K562 (cell line): ENCODE data around the gene ITPR2. TPM values are rescaled to one million over a fixed set of nuclear protein-coding genes. Genes with fewer than 3 reads are reported as not detected.

Experiments used
- DMBX1 ChIP-seq: fragments of 250-450 bp; sonication (Bioruptor Pico); IDR thresholded peaks from 2 replicates; pipeline ENCODE4 v1.8.0; 2022; ENCODE audit warnings: inconsistent platforms, mild to moderate bottlenecking, moderate library complexity, borderline replicate concordance
- HDAC8 ChIP-seq: fragments of 450-650 bp; IDR thresholded peaks from 2 replicates; pipeline ENCODE4 v1.6.1; 2016; ENCODE audit warnings: mild to moderate bottlenecking, missing genetic modification characterization, moderate library complexity, missing compliant biosample characterization
- NR3C1 ChIP-seq: sonication (generic); formaldehyde crosslinking; IDR thresholded peaks from 2 replicates; pipeline ENCODE4 v1.8.1; 2022; ENCODE audit warnings: missing genetic modification reagents
- NRF1 ChIP-seq, 2 experiments: fragments of 450-650 bp; IDR thresholded peaks in 1 of 2; conservative IDR thresholded peaks in 1 of 2; 2 replicates each; pipeline ENCODE4 v1.6.1; 2014; ENCODE audit warnings: mild to moderate bottlenecking in 2 of 2
- TCF7L2 ChIP-seq: fragments of 150-350 bp; IDR thresholded peaks from 2 replicates; pipeline ENCODE4 v1.6.1; 2016; ENCODE audit warnings: low read depth, mild to moderate bottlenecking, low read length, moderate library complexity
- U2AF1 ChIP-seq: fragments of 200-400 bp; formaldehyde crosslinking; optimal IDR thresholded peaks from 2 replicates; pipeline ENCODE3; 2017; ENCODE audit warnings: mild to moderate bottlenecking, low read depth, low read length, moderate library complexity
- ZNF57 ChIP-seq: fragments of 450-650 bp; formaldehyde crosslinking; IDR thresholded peaks from 2 replicates; pipeline ENCODE4 v1.4.0; 2020; ENCODE audit warnings: mild to moderate bottlenecking, moderate library complexity
- ZNF79 ChIP-seq: fragments of 250-450 bp; sonication (Bioruptor Pico); IDR thresholded peaks from 2 replicates; pipeline ENCODE4 v1.4.0; 2020; ENCODE audit warnings: low read depth, mild to moderate bottlenecking, moderate library complexity
- polyA plus RNA-seq, 8 experiments: library from polyadenylated mRNA; depleted of rRNA in 4 of 8; stranded (reverse) in 5 of 8; unstranded in 3 of 8; fragments of >200 nt; fragmentation: Nextera tagmentation in 2 of 8; fragmentation: Illumina TruSeq in 1 of 8; extraction: Ambion mirVana in 2 of 8; extraction: Trizol in 1 of 8; gene quantifications; 2 replicates each; pipeline versions ENCODE4 v1.2.1 to v1.2.3, GENCODE V29; 2011 to 2014; ENCODE audit warnings: inconsistent platforms in 1 of 8, missing spikeins in 1 of 8
- total RNA-seq, 7 experiments: library from RNA; depleted of rRNA in 6 of 7; stranded (reverse); fragments of >200 nt in 6 of 7; fragmentation: Illumina TruSeq in 2 of 7; extraction: Trizol in 2 of 7; gene quantifications; 2 replicates each; pipeline versions ENCODE4 v1.2.1 to v1.2.3, GENCODE V29; 2011 to 2021; ENCODE audit warnings: low replicate concordance in 1 of 7
- TF ChIP-seq, protein P1 (sequence below): fragments of 150-350 bp; IDR thresholded peaks from 2 replicates; pipeline ENCODE4 v1.6.1; 2014; ENCODE audit warnings: low read depth, mild to moderate bottlenecking, low read length, borderline replicate concordance
- TF ChIP-seq, protein P2 (sequence below): fragments of 250-450 bp; sonication (Bioruptor Pico); IDR thresholded peaks from 2 replicates; pipeline ENCODE4 v1.4.0; 2020
- TF ChIP-seq, protein P3 (sequence below): fragments of 200-800 bp; sonication (Bioruptor generic); IDR thresholded peaks from 2 replicates; pipeline ENCODE4 v1.6.1; 2017; ENCODE audit warnings: missing genetic modification characterization, missing compliant biosample characterization
- TF ChIP-seq, protein P4 (sequence below): fragments of 250-450 bp; sonication (Bioruptor Pico); IDR thresholded peaks from 2 replicates; pipeline ENCODE4 v1.4.0; 2020; ENCODE audit warnings: mild to moderate bottlenecking
- TF ChIP-seq, protein P5 (sequence below): fragments of 450-650 bp; IDR thresholded peaks from 2 replicates; pipeline ENCODE4 v1.6.1; 2014; ENCODE audit warnings: low read depth, mild to moderate bottlenecking, moderate library complexity, borderline replicate concordance

Gene ITPR2
- total and polyA plus RNA-seq, 9 of the 15 experiments (the other 6 are each of a cell fraction or from before 2014, with no cell fraction given) = 0.21 to 3.3 (median 0.95) TPM

DNA sequence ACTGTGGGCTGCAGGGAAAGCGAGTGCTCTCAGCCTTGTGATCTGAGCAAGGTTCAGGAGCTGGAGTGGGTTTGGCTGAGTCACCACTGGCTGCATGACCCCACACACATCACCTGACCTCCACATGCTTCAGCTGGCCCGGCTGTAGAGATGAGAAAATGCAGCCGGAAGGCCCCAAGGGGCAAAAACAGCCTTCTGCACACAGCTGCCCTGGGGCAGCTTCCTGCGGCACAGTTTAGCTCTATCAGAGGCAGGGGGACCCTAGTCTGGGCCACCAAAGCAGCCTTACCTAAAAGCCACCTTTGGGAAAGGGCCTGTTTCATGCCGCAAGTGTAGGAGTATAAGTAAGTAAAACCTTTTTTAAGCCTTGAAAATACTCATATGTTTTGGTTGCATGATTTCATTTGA, 514.3 kb downstream of the ITPR2 start (continued):
- TF ChIP-seq TCF7L2 (no peak), DMBX1 (peak; percentile 90), ZNF79 (no peak), ZNF57 (no peak), HDAC8 (tag) (0 out of 2 replicates have a peak, but pooled peaks have one; percentile 9), U2AF1 (no peak), NR3C1 (CRISPR knock-in tag) (no peak), NRF1 (conservative IDR thresholded peaks at IDR 0.05 in 1 of 2, IDR thresholded peaks at IDR 0.05 in 1 of 2) (0 out of 4 replicates have a peak, but pooled peaks of 1 of the 2 experiments have one; percentile 20)
- TF ChIP-seq, protein P1, sequence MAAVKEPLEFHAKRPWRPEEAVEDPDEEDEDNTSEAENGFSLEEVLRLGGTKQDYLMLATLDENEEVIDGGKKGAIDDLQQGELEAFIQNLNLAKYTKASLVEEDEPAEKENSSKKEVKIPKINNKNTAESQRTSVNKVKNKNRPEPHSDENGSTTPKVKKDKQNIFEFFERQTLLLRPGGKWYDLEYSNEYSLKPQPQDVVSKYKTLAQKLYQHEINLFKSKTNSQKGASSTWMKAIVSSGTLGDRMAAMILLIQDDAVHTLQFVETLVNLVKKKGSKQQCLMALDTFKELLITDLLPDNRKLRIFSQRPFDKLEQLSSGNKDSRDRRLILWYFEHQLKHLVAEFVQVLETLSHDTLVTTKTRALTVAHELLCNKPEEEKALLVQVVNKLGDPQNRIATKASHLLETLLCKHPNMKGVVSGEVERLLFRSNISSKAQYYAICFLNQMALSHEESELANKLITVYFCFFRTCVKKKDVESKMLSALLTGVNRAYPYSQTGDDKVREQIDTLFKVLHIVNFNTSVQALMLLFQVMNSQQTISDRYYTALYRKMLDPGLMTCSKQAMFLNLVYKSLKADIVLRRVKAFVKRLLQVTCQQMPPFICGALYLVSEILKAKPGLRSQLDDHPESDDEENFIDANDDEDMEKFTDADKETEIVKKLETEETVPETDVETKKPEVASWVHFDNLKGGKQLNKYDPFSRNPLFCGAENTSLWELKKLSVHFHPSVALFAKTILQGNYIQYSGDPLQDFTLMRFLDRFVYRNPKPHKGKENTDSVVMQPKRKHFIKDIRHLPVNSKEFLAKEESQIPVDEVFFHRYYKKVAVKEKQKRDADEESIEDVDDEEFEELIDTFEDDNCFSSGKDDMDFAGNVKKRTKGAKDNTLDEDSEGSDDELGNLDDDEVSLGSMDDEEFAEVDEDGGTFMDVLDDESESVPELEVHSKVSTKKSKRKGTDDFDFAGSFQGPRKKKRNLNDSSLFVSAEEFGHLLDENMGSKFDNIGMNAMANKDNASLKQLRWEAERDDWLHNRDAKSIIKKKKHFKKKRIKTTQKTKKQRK = no peak
- TF ChIP-seq, protein P2, sequence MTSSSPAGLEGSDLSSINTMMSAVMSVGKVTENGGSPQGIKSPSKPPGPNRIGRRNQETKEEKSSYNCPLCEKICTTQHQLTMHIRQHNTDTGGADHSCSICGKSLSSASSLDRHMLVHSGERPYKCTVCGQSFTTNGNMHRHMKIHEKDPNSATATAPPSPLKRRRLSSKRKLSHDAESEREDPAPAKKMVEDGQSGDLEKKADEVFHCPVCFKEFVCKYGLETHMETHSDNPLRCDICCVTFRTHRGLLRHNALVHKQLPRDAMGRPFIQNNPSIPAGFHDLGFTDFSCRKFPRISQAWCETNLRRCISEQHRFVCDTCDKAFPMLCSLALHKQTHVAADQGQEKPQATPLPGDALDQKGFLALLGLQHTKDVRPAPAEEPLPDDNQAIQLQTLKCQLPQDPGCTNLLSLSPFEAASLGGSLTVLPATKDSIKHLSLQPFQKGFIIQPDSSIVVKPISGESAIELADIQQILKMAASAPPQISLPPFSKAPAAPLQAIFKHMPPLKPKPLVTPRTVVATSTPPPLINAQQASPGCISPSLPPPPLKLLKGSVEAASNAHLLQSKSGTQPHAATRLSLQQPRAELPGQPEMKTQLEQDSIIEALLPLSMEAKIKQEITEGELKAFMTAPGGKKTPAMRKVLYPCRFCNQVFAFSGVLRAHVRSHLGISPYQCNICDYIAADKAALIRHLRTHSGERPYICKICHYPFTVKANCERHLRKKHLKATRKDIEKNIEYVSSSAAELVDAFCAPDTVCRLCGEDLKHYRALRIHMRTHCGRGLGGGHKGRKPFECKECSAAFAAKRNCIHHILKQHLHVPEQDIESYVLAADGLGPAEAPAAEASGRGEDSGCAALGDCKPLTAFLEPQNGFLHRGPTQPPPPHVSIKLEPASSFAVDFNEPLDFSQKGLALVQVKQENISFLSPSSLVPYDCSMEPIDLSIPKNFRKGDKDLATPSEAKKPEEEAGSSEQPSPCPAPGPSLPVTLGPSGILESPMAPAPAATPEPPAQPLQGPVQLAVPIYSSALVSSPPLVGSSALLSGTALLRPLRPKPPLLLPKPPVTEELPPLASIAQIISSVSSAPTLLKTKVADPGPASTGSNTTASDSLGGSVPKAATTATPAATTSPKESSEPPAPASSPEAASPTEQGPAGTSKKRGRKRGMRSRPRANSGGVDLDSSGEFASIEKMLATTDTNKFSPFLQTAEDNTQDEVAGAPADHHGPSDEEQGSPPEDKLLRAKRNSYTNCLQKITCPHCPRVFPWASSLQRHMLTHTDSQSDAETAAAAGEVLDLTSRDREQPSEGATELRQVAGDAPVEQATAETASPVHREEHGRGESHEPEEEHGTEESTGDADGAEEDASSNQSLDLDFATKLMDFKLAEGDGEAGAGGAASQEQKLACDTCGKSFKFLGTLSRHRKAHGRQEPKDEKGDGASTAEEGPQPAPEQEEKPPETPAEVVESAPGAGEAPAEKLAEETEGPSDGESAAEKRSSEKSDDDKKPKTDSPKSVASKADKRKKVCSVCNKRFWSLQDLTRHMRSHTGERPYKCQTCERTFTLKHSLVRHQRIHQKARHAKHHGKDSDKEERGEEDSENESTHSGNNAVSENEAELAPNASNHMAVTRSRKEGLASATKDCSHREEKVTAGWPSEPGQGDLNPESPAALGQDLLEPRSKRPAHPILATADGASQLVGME (CRISPR knock-in tag) = 0 out of 2 replicates have a peak, but pooled peaks have one; percentile 46
- TF ChIP-seq, protein P3, sequence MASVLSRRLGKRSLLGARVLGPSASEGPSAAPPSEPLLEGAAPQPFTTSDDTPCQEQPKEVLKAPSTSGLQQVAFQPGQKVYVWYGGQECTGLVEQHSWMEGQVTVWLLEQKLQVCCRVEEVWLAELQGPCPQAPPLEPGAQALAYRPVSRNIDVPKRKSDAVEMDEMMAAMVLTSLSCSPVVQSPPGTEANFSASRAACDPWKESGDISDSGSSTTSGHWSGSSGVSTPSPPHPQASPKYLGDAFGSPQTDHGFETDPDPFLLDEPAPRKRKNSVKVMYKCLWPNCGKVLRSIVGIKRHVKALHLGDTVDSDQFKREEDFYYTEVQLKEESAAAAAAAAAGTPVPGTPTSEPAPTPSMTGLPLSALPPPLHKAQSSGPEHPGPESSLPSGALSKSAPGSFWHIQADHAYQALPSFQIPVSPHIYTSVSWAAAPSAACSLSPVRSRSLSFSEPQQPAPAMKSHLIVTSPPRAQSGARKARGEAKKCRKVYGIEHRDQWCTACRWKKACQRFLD (CRISPR knock-in tag) = peak; percentile 62
- TF ChIP-seq, protein P4, sequence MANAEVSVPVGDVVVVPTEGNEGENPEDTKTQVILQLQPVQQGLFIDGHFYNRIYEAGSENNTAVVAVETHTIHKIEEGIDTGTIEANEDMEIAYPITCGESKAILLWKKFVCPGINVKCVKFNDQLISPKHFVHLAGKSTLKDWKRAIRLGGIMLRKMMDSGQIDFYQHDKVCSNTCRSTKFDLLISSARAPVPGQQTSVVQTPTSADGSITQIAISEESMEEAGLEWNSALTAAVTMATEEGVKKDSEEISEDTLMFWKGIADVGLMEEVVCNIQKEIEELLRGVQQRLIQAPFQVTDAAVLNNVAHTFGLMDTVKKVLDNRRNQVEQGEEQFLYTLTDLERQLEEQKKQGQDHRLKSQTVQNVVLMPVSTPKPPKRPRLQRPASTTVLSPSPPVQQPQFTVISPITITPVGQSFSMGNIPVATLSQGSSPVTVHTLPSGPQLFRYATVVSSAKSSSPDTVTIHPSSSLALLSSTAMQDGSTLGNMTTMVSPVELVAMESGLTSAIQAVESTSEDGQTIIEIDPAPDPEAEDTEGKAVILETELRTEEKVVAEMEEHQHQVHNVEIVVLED (CRISPR knock-in tag) = 0 out of 2 replicates have a peak, but pooled peaks have one; percentile 5
- TF ChIP-seq, protein P5, sequence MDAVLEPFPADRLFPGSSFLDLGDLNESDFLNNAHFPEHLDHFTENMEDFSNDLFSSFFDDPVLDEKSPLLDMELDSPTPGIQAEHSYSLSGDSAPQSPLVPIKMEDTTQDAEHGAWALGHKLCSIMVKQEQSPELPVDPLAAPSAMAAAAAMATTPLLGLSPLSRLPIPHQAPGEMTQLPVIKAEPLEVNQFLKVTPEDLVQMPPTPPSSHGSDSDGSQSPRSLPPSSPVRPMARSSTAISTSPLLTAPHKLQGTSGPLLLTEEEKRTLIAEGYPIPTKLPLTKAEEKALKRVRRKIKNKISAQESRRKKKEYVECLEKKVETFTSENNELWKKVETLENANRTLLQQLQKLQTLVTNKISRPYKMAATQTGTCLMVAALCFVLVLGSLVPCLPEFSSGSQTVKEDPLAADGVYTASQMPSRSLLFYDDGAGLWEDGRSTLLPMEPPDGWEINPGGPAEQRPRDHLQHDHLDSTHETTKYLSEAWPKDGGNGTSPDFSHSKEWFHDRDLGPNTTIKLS = no peak
